GM19193 (cell line): ENCODE data around the gene URB1.

ENCODE experiments used
- POLR2A ChIP-seq: IDR thresholded peaks from 4 replicates; pipeline ENCODE4 v1.6.1; 2011; ENCODE audit not compliant: insufficient read depth, insufficient read length; ENCODE audit errors: extremely low read depth

The URB1 gene

GRCh38 chr21:32388306-32388705, 4.5 kb downstream of the URB1 start:
- TF ChIP-seq POLR2A = no peak

GRCh38 chr21:32387151-32387550, 5.7 kb downstream of the URB1 start:
- TF ChIP-seq POLR2A = no peak

DNA sequence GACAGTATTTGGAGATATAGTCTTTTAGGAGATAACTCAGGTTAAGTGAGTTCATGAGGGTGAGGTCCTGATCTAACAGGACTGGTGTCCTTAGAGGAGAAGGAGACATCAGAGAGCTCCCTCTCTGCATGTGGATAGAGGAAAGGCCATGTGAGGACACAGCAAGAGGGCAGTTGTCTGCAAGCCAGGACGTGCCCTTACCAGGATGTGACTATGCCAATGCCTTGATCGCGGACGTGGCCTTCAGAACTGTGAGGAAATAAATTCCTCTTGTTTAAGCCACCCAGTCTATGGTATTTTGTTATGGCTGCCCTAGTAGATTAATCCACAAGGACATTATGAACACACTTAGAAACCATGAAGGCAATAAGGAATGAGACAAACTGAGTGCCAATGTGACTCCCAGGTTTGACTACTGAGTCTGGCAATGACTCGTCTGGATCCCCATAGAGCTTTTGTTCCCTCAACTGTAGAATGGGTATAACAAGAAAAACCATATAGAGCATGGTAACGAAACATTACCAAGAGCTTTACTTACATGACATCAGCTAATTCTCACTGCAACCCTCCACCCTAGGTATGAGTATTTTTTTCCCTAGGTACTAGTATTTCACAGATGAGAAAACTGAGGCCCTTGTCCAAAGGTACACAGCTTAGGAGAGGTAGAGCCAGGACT, 6.5 kb downstream of the URB1 start:
- TF ChIP-seq POLR2A = no peak

- no peak for TF ChIP-seq POLR2A
Measured at GRCh38 chr21:32383812-32384211, 9.0 kb downstream of the URB1 start.

DNA sequence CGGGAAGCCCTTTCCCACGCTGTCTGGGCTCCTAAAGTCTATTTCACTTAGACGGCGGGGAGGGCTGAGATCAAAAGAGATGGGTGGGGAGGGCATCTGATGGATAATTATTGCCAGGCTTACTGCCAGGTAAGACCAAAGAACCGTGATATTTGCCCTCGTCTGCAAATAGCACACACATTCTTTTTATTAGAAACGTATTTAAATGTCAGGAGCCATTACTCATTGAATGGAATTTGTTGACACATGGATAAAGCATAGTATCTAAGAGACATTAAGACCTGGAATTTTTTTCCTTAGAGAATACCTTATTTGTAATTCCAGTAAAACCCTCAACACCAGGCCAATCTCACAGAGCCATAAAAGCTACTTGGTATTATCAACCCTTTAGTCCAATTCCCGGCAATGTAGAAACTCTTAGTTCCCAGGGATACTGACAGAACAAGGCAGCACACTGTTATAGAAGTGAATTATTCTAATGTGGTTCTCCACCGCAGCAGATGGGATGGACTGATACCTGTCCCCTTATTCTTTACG, 10.6 kb downstream of the URB1 start:
- TF ChIP-seq POLR2A = no peak

- TF ChIP-seq POLR2A = no peak
Measured at GRCh38 chr21:32381571-32381970, 11.2 kb downstream of the URB1 start.

DNA sequence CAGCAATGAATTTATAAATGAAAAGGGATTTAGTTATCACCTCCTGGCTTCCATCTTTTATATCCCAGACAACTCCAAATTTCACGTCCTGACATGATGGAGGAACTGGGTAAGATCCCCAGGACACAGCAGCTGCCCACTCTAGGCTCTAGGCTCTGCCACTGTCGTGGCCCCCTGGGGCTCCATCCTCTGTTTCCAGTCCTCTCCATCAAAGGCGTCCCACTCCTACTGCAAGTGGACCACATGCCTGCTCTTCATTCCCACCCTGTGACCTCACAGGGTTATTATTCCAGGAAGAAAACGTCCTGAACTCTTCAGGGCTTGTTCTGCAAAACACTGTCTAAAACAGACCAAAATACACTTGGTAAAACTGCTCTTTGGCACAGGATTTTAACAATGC, 11.9 kb downstream of the URB1 start:
- TF ChIP-seq POLR2A = no peak

- no peak for TF ChIP-seq POLR2A
Measured at GRCh38 chr21:32378956-32379355, 13.9 kb downstream of the URB1 start.

- no peak for TF ChIP-seq POLR2A
Measured at GRCh38 chr21:32377991-32378390, 14.8 kb downstream of the URB1 start.

DNA sequence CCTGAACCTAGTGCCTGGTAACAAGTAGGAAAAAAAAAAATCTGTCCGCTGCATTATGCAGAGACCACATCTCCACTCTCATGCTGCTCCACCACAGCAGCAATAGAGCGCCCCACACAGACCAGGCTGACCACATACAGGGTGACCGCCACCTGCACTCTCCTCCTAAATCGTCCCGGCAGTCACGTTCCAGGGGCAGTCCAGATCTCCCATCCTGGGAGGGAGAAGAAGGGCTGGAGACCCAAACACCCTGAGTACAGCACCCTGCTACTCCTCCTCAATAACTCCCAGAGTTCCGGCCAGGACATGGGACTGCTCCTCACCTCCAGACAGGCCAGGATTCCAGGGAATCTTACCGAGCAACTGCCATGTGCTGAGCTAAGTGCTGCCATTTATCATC, 15.3 kb downstream of the URB1 start:
- TF ChIP-seq POLR2A = no peak

- no peak for TF ChIP-seq POLR2A
Measured at GRCh38 chr21:32372755-32373154, 20.1 kb downstream of the URB1 start.

DNA sequence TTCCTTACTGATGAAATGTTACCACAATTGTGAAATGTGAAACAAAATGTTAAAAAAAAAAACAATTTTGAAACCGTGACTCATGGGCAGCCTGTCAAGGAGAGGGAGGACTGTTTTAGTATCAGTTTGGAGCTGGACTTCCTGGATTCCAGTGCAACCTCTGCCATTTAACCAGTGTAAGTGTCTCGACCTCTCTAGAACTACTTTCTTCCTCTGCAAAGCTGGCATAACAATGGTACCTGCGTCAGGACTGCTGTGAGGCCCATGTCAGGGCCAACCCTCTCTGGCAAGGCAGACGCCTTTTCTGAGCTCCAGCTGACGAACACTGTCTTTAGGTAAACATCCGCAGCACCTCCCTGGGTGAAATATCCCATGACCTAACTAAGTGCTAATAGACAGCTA, 20.9 kb downstream of the URB1 start:
- TF ChIP-seq POLR2A = no peak

GRCh38 chr21:32370998-32371766, 21.6 kb downstream of the URB1 start:
- no peak for TF ChIP-seq POLR2A

DNA sequence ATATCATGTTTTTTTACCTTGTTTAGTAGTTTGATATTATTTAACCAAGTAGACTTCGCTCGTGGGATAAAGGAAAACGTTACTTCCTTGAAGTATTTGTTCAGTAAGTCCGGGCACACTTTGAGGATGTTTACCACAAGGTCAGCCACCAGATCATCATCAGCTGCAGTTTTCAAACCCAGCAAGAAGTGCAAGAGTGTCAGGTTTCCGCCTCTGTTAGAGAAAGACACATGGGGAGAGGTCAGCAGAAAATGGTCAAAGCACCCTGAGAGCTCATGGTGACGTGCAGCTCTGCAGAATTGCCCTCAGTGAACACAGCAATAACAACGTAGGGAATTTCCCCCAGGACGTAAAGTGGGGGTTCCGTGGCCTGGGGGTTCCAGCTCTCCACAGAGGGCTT, 24.4 kb downstream of the URB1 start:
- TF ChIP-seq POLR2A = no peak

- TF ChIP-seq POLR2A = no peak
Measured at GRCh38 chr21:32367158-32367557, 25.7 kb downstream of the URB1 start.

GRCh38 chr21:32366191-32366590, 26.6 kb downstream of the URB1 start:
- no peak for TF ChIP-seq POLR2A

GRCh38 chr21:32364796-32365195, 28.0 kb downstream of the URB1 start:
- TF ChIP-seq POLR2A = no peak

DNA sequence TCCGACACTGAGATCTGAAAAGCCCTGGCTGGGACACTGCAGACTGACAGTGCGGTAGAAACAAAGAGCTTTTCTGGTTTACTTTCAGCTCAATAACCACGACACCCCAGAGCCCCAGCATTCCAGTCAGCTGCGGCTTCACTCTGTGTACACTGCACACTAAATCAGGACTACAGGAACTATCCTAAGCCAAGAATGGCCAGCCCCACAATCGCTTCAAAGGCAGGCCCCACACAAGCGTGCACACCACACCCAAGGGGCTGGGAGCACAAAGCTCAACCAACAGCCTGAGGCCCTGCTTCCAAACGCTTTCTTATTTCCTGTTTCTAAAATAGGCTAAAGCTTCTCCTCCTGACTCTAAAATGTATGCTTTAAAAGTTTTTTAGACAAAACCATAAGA, 28.4 kb downstream of the URB1 start:
- TF ChIP-seq POLR2A = no peak
